Measurements from ENCODE around the gene ZDHHC22.

ZDHHC22 gene

DNA sequence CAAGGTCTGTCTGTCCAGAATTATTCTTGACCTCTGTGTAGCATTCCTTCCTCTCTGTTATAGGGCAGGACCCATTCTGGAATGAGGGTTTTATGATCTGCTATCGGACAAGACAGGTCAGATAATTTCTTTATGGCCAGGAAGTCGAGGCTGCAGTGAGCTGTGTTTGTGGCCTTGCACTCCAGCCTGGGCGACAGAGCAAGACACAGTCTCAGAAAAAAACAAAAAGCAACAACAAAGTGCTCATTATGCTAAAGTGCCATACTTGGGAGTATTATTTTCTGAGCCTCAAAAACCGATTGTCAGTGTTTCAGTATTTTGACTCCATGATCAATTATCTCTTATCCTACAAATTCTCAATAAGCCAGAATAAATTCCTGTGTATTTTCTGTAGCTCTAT is 39.4 kb downstream of the ZDHHC22 start:
- DNase-seq, result no peak

- DNase-seq, result no peak
Measured at GRCh38 chr14:77100961-77101360, 40.6 kb downstream of the ZDHHC22 start.

- no peak for DNase-seq
Measured at GRCh38 chr14:77099425-77100167, 42.0 kb downstream of the ZDHHC22 start.

GRCh38 chr14:77098529-77099353 is 42.9 kb downstream of the ZDHHC22 start:
- no peak for DNase-seq

DNA sequence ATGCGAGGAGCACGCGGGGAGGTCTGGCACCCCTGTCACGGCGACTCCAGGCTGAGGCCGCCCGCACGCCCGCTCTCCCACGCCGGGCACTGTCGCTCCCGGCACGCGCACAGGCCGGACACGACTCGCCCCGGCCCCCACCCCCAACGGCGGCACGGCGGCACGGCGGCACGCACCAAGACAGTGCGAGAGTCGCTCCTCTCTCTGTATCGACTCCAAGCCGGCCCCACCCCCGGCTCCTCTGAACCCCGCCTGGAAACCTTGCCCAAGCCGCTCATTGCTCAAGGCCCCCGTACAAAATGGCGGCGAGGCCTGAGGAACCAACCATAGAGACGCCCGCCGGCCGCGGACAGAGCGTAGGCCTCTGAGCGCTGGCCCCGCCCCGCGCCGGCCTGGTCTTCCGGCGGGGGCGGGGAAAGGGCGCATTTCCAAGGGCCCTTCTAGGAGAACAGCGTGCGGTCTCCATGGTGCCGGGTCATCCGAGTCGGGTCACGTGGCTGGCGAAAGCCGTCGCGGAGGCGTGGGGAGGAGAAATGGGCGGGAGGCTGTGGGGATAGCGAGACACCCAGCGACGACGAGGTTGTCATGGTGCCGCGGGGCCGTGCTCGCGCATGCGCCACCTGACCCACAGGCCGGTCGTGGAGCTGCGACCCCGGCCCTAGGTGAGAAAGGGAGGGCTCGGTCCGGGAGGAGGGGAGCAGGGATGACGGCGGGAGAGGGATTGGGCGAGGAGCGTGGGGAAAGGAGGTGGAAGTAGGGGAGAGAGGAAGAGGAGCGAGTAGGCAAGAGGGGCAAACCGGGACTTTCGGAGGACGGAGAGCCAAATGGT is 43.7 kb downstream of the ZDHHC22 start, which contains the start of gene CIPC:
CIPC (plus strand) TSS at position 559 of the 829 bp plus-strand sequence. CDS start 7,451 bp downstream, outside the sequence.
- DNase-seq, result peak; percentile 99

DNA sequence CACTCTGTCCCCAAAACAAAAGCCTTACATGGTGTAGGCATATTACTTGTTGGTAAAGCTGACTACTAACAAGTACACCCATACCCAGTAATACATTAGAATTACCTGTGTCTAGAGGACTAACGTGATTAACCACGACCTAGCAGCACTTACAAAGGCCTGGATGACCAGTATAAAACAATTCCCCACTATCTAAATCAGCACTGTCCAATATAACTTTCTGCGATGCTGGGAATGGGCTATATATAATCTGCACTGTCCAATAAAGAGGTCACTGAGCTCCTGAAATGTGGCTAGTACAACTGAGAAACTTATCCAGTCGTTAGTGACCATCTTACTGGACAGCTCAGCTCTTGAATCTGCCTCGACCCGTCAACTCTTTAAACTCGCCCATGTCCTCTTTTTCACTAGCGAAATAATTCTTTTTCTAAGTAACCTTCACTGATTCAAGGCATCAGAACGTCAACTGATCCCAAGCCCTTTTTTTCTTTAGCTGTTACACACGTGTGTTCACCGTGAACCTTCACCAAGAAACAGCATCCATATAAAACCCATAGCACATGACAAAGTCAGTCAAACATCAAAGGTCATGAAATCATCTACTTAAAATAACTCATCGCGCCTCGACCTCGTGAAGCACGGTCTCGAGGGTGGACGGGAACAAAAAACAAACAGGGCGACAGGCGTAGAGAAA is 44.4 kb downstream of the ZDHHC22 start:
- no peak for DNase-seq

DNA sequence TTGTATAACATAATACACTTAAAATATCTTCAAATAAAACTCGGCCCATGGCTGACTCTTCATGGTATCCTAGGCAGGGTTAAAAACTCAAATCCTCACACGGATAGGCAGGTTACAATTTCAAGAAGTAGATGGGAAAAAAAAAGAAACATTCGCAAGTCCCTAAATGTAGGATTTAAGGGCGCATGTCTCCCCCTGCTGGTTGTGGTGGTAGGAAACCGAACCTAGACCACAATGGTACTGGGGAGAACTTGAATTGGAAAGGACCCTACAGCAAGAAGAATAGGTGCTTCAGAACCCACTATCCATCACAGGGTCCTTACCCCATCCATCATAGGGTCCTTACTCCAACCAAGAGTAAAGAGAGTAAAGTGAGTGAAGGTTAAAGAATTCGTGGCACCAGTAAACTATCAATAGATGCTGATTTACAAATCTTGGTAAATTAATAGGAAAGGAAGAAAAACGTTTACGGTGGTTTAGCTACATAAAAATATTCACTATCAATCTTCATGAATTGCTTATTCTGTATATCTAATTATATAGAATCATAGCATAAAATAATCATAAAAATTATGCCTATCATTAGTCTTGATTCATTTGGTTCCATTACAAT is 46.8 kb downstream of the ZDHHC22 start:
- DNase-seq, result peak; percentile 64

- no peak for DNase-seq
Measured at GRCh38 chr14:77092676-77093075, 48.9 kb downstream of the ZDHHC22 start.

- no peak for DNase-seq
Measured at GRCh38 chr14:77091518-77091917, 50.1 kb downstream of the ZDHHC22 start.

DNA sequence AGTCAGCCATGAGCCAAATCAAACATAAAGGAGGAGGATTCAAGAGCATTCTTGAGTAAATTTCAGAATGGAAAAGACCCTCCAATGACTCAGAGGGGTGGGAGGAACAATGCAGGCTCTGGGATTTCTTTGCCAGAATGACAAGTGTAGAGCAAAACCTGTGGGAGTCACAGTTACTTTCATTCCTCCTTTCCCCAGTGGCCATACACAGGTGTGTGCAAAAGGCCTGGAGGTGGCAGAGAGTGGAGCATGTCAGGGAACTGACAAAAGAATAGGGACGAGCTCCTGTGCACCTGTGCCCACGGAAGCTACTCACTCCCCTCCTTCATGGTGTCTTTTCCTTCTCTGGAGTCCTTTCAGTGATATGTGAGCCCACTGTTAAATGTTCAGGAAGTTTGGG is 52.9 kb downstream of the ZDHHC22 start:
- no peak for DNase-seq

DNA sequence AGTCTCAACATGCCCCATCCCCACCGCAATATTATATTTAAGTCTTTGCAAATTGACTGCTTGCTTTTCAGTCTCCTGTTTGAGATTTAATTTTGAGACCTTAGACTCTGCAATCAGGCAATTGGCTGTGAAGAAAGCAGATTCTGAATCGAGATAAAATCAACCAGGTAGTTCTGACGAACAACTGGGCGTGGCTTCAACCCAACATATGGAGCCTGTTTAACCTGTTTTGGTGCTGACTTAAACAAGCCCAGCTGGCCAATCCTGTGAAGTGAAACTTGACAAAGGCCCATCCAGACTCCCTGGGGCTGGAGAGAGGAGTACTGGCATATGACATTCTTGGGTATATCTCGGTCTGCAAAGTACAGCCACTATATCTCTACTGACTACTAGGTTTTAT is 53.4 kb downstream of the ZDHHC22 start:
- no peak for DNase-seq

DNA sequence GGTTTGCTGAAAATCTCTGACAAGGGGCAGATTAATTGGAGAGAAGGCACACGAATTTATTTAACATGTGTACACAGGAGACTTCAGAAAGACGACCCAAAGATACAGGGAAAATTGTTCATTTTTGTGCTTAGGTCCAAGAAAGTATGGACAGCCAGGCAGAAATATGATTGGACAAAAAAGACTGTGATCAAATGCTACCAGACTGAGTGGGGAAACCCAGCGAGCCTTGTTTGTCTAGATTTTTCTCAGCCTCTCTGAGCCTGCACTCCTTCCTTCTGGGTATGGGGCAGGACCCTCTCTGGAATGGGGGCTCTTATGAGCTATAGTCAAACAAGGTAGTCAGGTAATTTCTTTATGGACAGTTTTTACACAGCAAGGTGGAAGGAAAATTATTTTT is 54.0 kb downstream of the ZDHHC22 start:
- DNase-seq, result no peak

DNA sequence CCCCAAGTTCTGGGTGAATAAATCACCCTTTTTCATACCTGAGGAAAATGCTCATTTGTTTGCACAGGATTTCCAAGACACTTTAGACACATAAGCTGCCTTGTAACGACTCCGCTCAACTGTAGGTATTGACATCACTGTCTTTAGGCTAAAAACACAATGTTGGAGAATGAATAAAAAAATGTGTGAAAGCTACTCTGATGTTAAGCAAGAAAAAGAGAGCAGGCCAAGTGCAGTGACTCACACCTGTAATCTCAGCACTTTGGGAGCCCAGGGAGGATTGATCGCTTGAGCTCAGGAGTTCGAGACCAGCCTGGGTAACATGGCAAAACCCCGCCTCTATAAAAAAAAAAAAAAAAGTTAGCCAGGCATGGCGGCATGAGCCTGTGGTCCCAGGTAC is 54.6 kb downstream of the ZDHHC22 start:
- no peak for DNase-seq

DNA sequence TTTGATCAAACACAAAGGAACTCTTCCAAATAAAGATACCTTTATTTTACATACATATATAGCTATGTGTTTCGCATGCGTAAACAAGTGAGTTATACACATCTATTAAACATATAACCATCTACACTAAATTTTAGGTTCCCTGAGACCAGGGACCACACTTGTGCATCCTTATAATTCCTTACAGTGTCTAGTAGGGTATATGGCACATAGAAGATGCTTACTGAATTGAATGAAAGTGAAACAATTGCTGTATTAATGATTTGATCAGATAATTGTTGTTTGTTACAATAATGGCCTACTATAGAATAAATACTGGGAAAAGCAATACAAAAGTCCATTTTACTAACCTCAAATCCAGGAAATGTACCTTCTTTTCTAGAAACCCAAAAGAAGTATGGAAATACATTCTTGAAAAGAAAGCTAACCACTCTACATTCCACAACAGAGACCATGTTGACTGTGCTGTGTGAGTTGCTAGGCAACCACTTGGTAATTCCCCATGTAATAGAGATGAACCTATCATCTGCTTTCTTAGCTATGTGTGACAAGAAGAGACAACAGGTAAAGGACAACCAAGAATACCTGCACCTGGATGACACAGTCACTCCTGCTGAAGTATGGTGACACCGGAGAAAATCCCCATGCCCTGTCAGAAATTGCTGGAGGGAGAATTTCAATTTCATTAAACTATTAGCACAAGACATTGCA is 55.4 kb downstream of the ZDHHC22 start:
- DNase-seq, result no peak

GRCh38 chr14:77085538-77085937 is 56.1 kb downstream of the ZDHHC22 start:
- DNase-seq, result no peak

GRCh38 chr14:77084985-77085384 is 56.6 kb downstream of the ZDHHC22 start:
- no peak for DNase-seq

- no peak for DNase-seq
Measured at GRCh38 chr14:77083082-77083481, 58.5 kb downstream of the ZDHHC22 start.

GRCh38 chr14:77082356-77082755 is 59.2 kb downstream of the ZDHHC22 start:
- DNase-seq, result no peak
